ENCODE measurements around the gene MYLK4.
A peak's percentile ranks its signal among the peaks of the same experiment; 100 is the strongest.

Gene MYLK4

GRCh38 chr6:2780102-2780737, 29.5 kb upstream of the MYLK4 start:
- no peak for DNase-seq (ENCODE audit: low read depth in 2 of 3, low spot score in 1 of 3)

- DNase-seq (ENCODE audit: low read depth in 2 of 3, low spot score in 1 of 3) = no peak
Observed at GRCh38 chr6:2777249-2777648, 26.5 kb upstream of the MYLK4 start.

- DNase-seq (ENCODE audit: low read depth in 2 of 3, low spot score in 1 of 3) = no peak
Observed at GRCh38 chr6:2775003-2775402, 24.3 kb upstream of the MYLK4 start.

GRCh38 chr6:2773449-2773848, 22.7 kb upstream of the MYLK4 start:
- no peak for DNase-seq (ENCODE audit: low read depth in 2 of 3, low spot score in 1 of 3)

GRCh38 chr6:2772840-2773239, 22.1 kb upstream of the MYLK4 start:
- DNase-seq (ENCODE audit: low read depth in 2 of 3, low spot score in 1 of 3) = no peak

- no peak for DNase-seq (ENCODE audit: low read depth in 2 of 3, low spot score in 1 of 3)
Observed at GRCh38 chr6:2771079-2771478, 20.4 kb upstream of the MYLK4 start.

GRCh38 chr6:2770171-2770570, 19.4 kb upstream of the MYLK4 start:
- DNase-seq (ENCODE audit: low read depth in 2 of 3, low spot score in 1 of 3) = no peak

GRCh38 chr6:2768696-2769095, 18.0 kb upstream of the MYLK4 start:
- DNase-seq (ENCODE audit: low read depth in 2 of 3, low spot score in 1 of 3) = no peak

- no peak for DNase-seq (ENCODE audit: low read depth in 2 of 3, low spot score in 1 of 3)
Observed at GRCh38 chr6:2767657-2768524, 17.2 kb upstream of the MYLK4 start.

- DNase-seq (ENCODE audit: low read depth in 2 of 3, low spot score in 1 of 3) = no peak
Observed at GRCh38 chr6:2766767-2767656, 16.3 kb upstream of the MYLK4 start.

GRCh38 chr6:2765896-2766766, 15.4 kb upstream of the MYLK4 start:
- peak in 2 of 3 donors; percentile 13 to 43 for DNase-seq (ENCODE audit: low read depth in 2 of 3, low spot score in 1 of 3)

- DNase-seq (ENCODE audit: low read depth in 2 of 3, low spot score in 1 of 3) = peak; percentile 88 to 96 (median 94)
Observed at GRCh38 chr6:2765166-2765895, 14.6 kb upstream of the MYLK4 start, which contains the start of gene WRNIP1. WRNIP1 (plus strand) TSS chr6:2765393; CDS start chr6:2765623, 230 bp downstream.

GRCh38 chr6:2764610-2765165, 14.0 kb upstream of the MYLK4 start:
- DNase-seq (ENCODE audit: low read depth in 2 of 3, low spot score in 1 of 3) = peak in 2 of 3 donors; percentile 40 to 54

GRCh38 chr6:2763876-2764540, 13.3 kb upstream of the MYLK4 start:
- DNase-seq (ENCODE audit: low read depth in 2 of 3, low spot score in 1 of 3) = no peak

GRCh38 chr6:2763345-2763841, 12.7 kb upstream of the MYLK4 start:
- no peak for DNase-seq (ENCODE audit: low read depth in 2 of 3, low spot score in 1 of 3)

GRCh38 chr6:2762868-2763267, 12.1 kb upstream of the MYLK4 start:
- peak in 1 of 3 donors; percentile 18 for DNase-seq (ENCODE audit: low read depth in 2 of 3, low spot score in 1 of 3)

GRCh38 chr6:2760882-2761842, 10.4 kb upstream of the MYLK4 start:
- DNase-seq (ENCODE audit: low read depth in 2 of 3, low spot score in 1 of 3) = no peak

- no peak for DNase-seq (ENCODE audit: low read depth in 2 of 3, low spot score in 1 of 3)
Observed at GRCh38 chr6:2758980-2759379, 8.3 kb upstream of the MYLK4 start.

Data from stimulated activated CD4-positive, alpha-beta T cell treated with anti-CD3 and anti-CD28 coated beads, Interleukin-12 subunit alpha, Interleukin-12 subunit beta, amount 100 ng/mL, for 48 hours (primary cell).